H9 (cell line): ENCODE measurements around the gene PKP1. TPM values are rescaled to one million over a fixed set of nuclear protein-coding genes. Genes with fewer than 3 reads are reported as not detected.
A peak's percentile ranks its signal among the peaks of the same experiment; 100 is the strongest.

ENCODE experiments used
- DNase-seq: peaks from one replicate; pipeline ENCODE4 v3.0.0-alpha.2; 2017
- H2AFZ ChIP-seq: one replicate; pipeline ENCODE4 v1.6.1; 2013; ENCODE audit warnings: mild to moderate bottlenecking, low read length, control low read depth, moderate library complexity
- H2AK5ac ChIP-seq: 2 replicates; pipeline ENCODE4 v1.6.1; 2013; ENCODE audit warnings: low read length, control low read depth, mixed read lengths; ENCODE audit not compliant: insufficient read length
- H2BK120ac ChIP-seq: one replicate; pipeline ENCODE4 v1.6.1; 2013; ENCODE audit warnings: low read depth, mild to moderate bottlenecking, low read length, control low read depth, inconsistent platforms; ENCODE audit not compliant: poor library complexity, severe bottlenecking
- H2BK12ac ChIP-seq: 2 replicates; pipeline ENCODE4 v1.6.1; 2013; ENCODE audit warnings: low read length, control low read depth, mixed read lengths, low read depth; ENCODE audit not compliant: insufficient read length
- H2BK15ac ChIP-seq: 2 replicates; pipeline ENCODE4 v1.6.1; 2013; ENCODE audit warnings: low read depth, low read length, control low read depth
- H2BK20ac ChIP-seq: one replicate; pipeline ENCODE4 v1.6.1; 2013; ENCODE audit warnings: low read depth, mild to moderate bottlenecking, low read length, control low read depth, inconsistent platforms; ENCODE audit not compliant: poor library complexity, severe bottlenecking
- H2BK5ac ChIP-seq: 2 replicates; pipeline ENCODE4 v1.6.1; 2013; ENCODE audit warnings: low read length, control low read depth, mixed read lengths; ENCODE audit not compliant: insufficient read length
- H3K14ac ChIP-seq: 2 replicates; pipeline ENCODE4 v1.6.1; 2013; ENCODE audit warnings: low read length, control low read depth; ENCODE audit not compliant: insufficient read depth
- H3K18ac ChIP-seq: 2 replicates; pipeline ENCODE4 v1.6.1; 2013; ENCODE audit warnings: low read depth, mild to moderate bottlenecking, mixed read lengths, low read length, control low read depth; ENCODE audit not compliant: insufficient read length
- H3K23ac ChIP-seq: 2 replicates; pipeline ENCODE4 v1.6.1; 2013; ENCODE audit warnings: low read length, control low read depth, mixed read lengths, low read depth; ENCODE audit not compliant: insufficient read length
- H3K23me2 ChIP-seq: 2 replicates; pipeline ENCODE4 v1.6.1; 2013; ENCODE audit warnings: low read depth, mild to moderate bottlenecking, mixed read lengths, low read length, control low read depth; ENCODE audit not compliant: insufficient read length, poor library complexity, severe bottlenecking
- H3K27ac ChIP-seq: 2 replicates; pipeline ENCODE4 v1.5.1; 2013; ENCODE audit warnings: low read length, control low read depth, mixed read lengths, low read depth; ENCODE audit not compliant: insufficient read length
- H3K27me3 ChIP-seq: 2 replicates; pipeline ENCODE4 v1.6.1; 2013; ENCODE audit warnings: low read length, control low read depth, inconsistent platforms; ENCODE audit not compliant: insufficient read depth
- H3K4ac ChIP-seq: 2 replicates; pipeline ENCODE4 v1.6.1; 2013; ENCODE audit warnings: low read depth, mild to moderate bottlenecking, control low read depth, inconsistent platforms, low read length, moderate library complexity
- H3K4me1 ChIP-seq: 2 replicates; pipeline ENCODE4 v1.6.1; 2013; ENCODE audit warnings: low read length, control low read depth, inconsistent platforms; ENCODE audit not compliant: insufficient read depth
- H3K4me2 ChIP-seq: 2 replicates; pipeline ENCODE4 v1.6.1; 2013; ENCODE audit warnings: low read length, control low read depth, mixed read lengths; ENCODE audit not compliant: insufficient read length, insufficient read depth
- H3K56ac ChIP-seq: 2 replicates; pipeline ENCODE4 v1.6.1; 2013; ENCODE audit warnings: low read depth, mild to moderate bottlenecking, mixed read lengths, low read length, control low read depth; ENCODE audit not compliant: insufficient read length
- H3K79me1 ChIP-seq: 2 replicates; pipeline ENCODE4 v1.6.1; 2013; ENCODE audit warnings: low read depth, mild to moderate bottlenecking, moderate library complexity, low read length, control low read depth, inconsistent platforms; ENCODE audit not compliant: insufficient read depth, poor library complexity, severe bottlenecking
- H3K79me2 ChIP-seq: 2 replicates; pipeline ENCODE4 v1.6.1; 2013; ENCODE audit warnings: low read length, control low read depth, inconsistent platforms; ENCODE audit not compliant: insufficient read depth
- H3K9ac ChIP-seq: 2 replicates; pipeline ENCODE4 v1.6.1; 2013; ENCODE audit warnings: low read length, control low read depth, mixed read lengths; ENCODE audit not compliant: insufficient read length; ENCODE audit errors: extremely low read depth
- H3K9me3 ChIP-seq: one replicate; pipeline ENCODE4 v1.6.1; 2013; ENCODE audit warnings: low read depth, low read length, inconsistent platforms; ENCODE audit not compliant: control insufficient read depth
- H3T11ph ChIP-seq: one replicate; pipeline ENCODE4 v1.6.1; 2013; ENCODE audit warnings: mild to moderate bottlenecking, low read length, control low read depth, inconsistent platforms
- H4K20me1 ChIP-seq: one replicate; pipeline ENCODE4 v1.6.1; 2013; ENCODE audit not compliant: control insufficient read depth, insufficient read length, insufficient read depth
- H4K5ac ChIP-seq: 2 replicates; pipeline ENCODE4 v1.6.1; 2013; ENCODE audit warnings: low read depth, mild to moderate bottlenecking, mixed read lengths, low read length, control low read depth; ENCODE audit not compliant: insufficient read length
- H4K8ac ChIP-seq: replicated peaks from 2 replicates; pipeline ENCODE4 v1.6.1; 2013; ENCODE audit warnings: low read length, control low read depth, mixed read lengths, low read depth; ENCODE audit not compliant: insufficient read length
- H4K91ac ChIP-seq: 2 replicates; pipeline ENCODE4 v1.6.1; 2013; ENCODE audit warnings: low read depth, mild to moderate bottlenecking, moderate library complexity, mixed read lengths, low read length, control low read depth; ENCODE audit not compliant: insufficient read length
- H3K27ac Mint-ChIP-seq, 3 experiments: 2 replicates in 2 of 3; 3 replicates in 1 of 3; pipeline ENCODE4 v1.8.0; 2020 to 2021; ENCODE audit warnings: mixed read lengths in 3 of 3, mild to moderate bottlenecking in 1 of 3, moderate library complexity in 1 of 3
- H3K27me3 Mint-ChIP-seq: 2 replicates; pipeline ENCODE4 v1.8.0; 2021; ENCODE audit warnings: low read depth, mild to moderate bottlenecking, moderate library complexity, mixed read lengths
- H3K36me3 Mint-ChIP-seq, 3 experiments: 2 replicates in 2 of 3; 3 replicates in 1 of 3; pipeline ENCODE4 v1.8.0; 2020 to 2021; ENCODE audit warnings: low read depth in 3 of 3, mixed read lengths in 3 of 3; ENCODE audit not compliant: insufficient read depth in 1 of 3
- H3K4me1 Mint-ChIP-seq, 2 experiments: 2 replicates each; pipeline ENCODE4 v1.8.0; 2020; ENCODE audit warnings: mixed read lengths in 2 of 2
- H3K4me3 Mint-ChIP-seq, 2 experiments: 2 replicates in 1 of 2; 3 replicates in 1 of 2; pipeline ENCODE4 v1.8.0; 2020 to 2021; ENCODE audit warnings: mild to moderate bottlenecking in 2 of 2, mixed read lengths in 2 of 2, moderate library complexity in 1 of 2
- H3K9me3 Mint-ChIP-seq, 2 experiments: 2 replicates in 1 of 2; 3 replicates in 1 of 2; pipeline ENCODE4 v1.8.0; 2020; ENCODE audit warnings: mild to moderate bottlenecking in 2 of 2, mixed read lengths in 2 of 2, moderate library complexity in 1 of 2
- CTCF ChIP-seq: fragments of 200-600 bp; sonication (generic); conservative IDR thresholded peaks from 3 replicates; pipeline ENCODE4 v1.8.0; 2021; ENCODE audit warnings: antibody characterized with exemption, mild to moderate bottlenecking
- WGBS: extraction: QIAGEN DNeasy Blood & Tissue Kit; methylation state at CpG from one replicate; pipeline ENCODE4 v1.1.7; 2013; ENCODE audit warnings: missing lambda C conversion rate, low lambda C conversion rate, mixed read lengths; ENCODE audit not compliant: insufficient read length; ENCODE audit errors: extremely low coverage; 5-methylcytosine and 5-hydroxymethylcytosine counted together
- total RNA-seq: library from RNA; stranded (reverse); gene quantifications from 2 replicates; pipeline ENCODE4 v1.2.1, GENCODE V29; 2021

PKP1 gene
- total RNA-seq, 1 experiment from 2014 or later: 0.09 TPM

- Histone ChIP-seq H4K8ac (no peak overlapping the region), H3K9ac (no peak overlapping the region), H3K4me1 (no peaks in the 10 kb centered on the region), H2AFZ (no peak overlapping the region), H4K5ac (no peak overlapping the region), H2BK20ac (no peak overlapping the region), H3K4ac (no peak overlapping the region), H3T11ph (no peak overlapping the region), H4K20me1 (no peaks in the 10 kb centered on the region), H2AK5ac (no peak overlapping the region), H3K23me2 (no peaks in the 10 kb centered on the region), H2BK12ac (no peak overlapping the region), H3K27me3 (no peaks in the 10 kb centered on the region), H2BK15ac (no peak overlapping the region), H3K23ac (no peak overlapping the region), H2BK5ac (no peak overlapping the region), H3K79me2 (no peaks in the 10 kb centered on the region), H3K9me3 (no peaks in the 10 kb centered on the region), H3K27ac (no peak overlapping the region), H3K79me1 (no peaks in the 10 kb centered on the region), H3K18ac (no peak overlapping the region), H2BK120ac (no peak overlapping the region), H3K56ac (no peak overlapping the region), H3K4me2 (no peak overlapping the region), H4K91ac (no peak overlapping the region), H3K14ac (no peak overlapping the region)
- Mint-ChIP-seq H3K4me3 (no peak overlapping the region), H3K36me3 (no peaks in the 10 kb centered on the region), H3K9me3 (no peaks in the 10 kb centered on the region), H3K27me3 (peaks cover 40% of the 10 kb centered on the region), H3K27ac (peak overlapping the region in 1 of 3 experiments; percentile 32; a peak in 1 of 7 replicates), H3K4me1 (peaks cover 5 to 9% of the 10 kb centered on the region in 2 experiments; a peak in 3 of 4 replicates)
- no peak for TF ChIP-seq CTCF
- DNase-seq: peak; percentile 12
- no CpG with 5 or more reads among the region's 6 CpGs for WGBS
Observed at GRCh38 chr1:201269900-201270410, 13.4 kb upstream of the PKP1 start.
